HepG2 (cell line): ENCODE measurements around the gene BICRA. TPM values are rescaled to one million over a fixed set of nuclear protein-coding genes. Genes with fewer than 3 reads are reported as not detected.
A peak's percentile ranks its signal among the peaks of the same experiment; 100 is the strongest.

Experiments
- AHR ChIP-seq: IDR thresholded peaks from 2 replicates; pipeline ENCODE4 v1.6.1; 2018; ENCODE audit warnings: missing genetic modification reagents, missing compliant biosample characterization
- HIVEP1 ChIP-seq: sonication (generic); formaldehyde crosslinking; IDR thresholded peaks from 2 replicates; pipeline ENCODE4 v1.4.0; 2020; ENCODE audit warnings: mild to moderate bottlenecking, missing genetic modification reagents
- HNRNPL ChIP-seq: fragments of 200-400 bp; formaldehyde crosslinking; IDR thresholded peaks from 2 replicates; pipeline ENCODE4 v1.6.1; 2017; ENCODE audit warnings: mild to moderate bottlenecking, low read depth, low read length
- IKZF1 ChIP-seq: fragments of 450-650 bp; IDR thresholded peaks from 2 replicates; pipeline ENCODE4 v1.7.1; 2016
- KMT2A ChIP-seq: sonication (generic); formaldehyde crosslinking; IDR thresholded peaks from 2 replicates; pipeline ENCODE4 v1.4.0; 2020; ENCODE audit warnings: missing genetic modification reagents
- MAFF ChIP-seq: IDR thresholded peaks from 2 replicates; pipeline ENCODE4 v1.6.1; 2011; ENCODE audit warnings: low read depth, low read length, improper control_type of control experiment
- MEF2D ChIP-seq: sonication (generic); formaldehyde crosslinking; IDR thresholded peaks from 2 replicates; pipeline ENCODE4 v1.5.1; 2020; ENCODE audit warnings: mild to moderate bottlenecking, missing genetic modification reagents
- NCOA1 ChIP-seq: sonication (generic); formaldehyde crosslinking; IDR thresholded peaks from 2 replicates; pipeline ENCODE4 v1.9.0; 2021; ENCODE audit warnings: missing genetic modification reagents
- NFE2L2 ChIP-seq: fragments of 150-350 bp; IDR thresholded peaks from 2 replicates; pipeline ENCODE4 v1.6.1; 2014; ENCODE audit warnings: low read length
- RAD51 ChIP-seq: fragments of 450-650 bp; IDR thresholded peaks from 2 replicates; pipeline ENCODE4 v1.6.1; 2016; ENCODE audit warnings: borderline replicate concordance
- SALL1 ChIP-seq: sonication (generic); formaldehyde crosslinking; IDR thresholded peaks from 2 replicates; pipeline ENCODE4 v1.8.0; 2022; ENCODE audit warnings: mild to moderate bottlenecking, missing genetic modification reagents
- SOX5 ChIP-seq: IDR thresholded peaks from 2 replicates; pipeline ENCODE4 v1.6.1; 2016; ENCODE audit warnings: borderline replicate concordance
- SRSF1 ChIP-seq: fragments of 200-400 bp; formaldehyde crosslinking; optimal IDR thresholded peaks from 2 replicates; pipeline ENCODE3; 2017; ENCODE audit warnings: mild to moderate bottlenecking, low read depth, low read length, moderate library complexity
- ZBTB20 ChIP-seq: sonication (generic); formaldehyde crosslinking; IDR thresholded peaks from 2 replicates; pipeline ENCODE4 v1.8.1; 2023; ENCODE audit warnings: missing genetic modification reagents, low read depth, mild to moderate bottlenecking, borderline replicate concordance
- ZMYM2 ChIP-seq: sonication (generic); formaldehyde crosslinking; IDR thresholded peaks from 2 replicates; pipeline ENCODE4 v1.8.0; 2022; ENCODE audit warnings: mild to moderate bottlenecking, missing genetic modification reagents
- ZNF382 ChIP-seq: sonication (generic); formaldehyde crosslinking; IDR thresholded peaks from 2 replicates; pipeline ENCODE4 v1.5.0; 2020; ENCODE audit warnings: missing genetic modification reagents, mild to moderate bottlenecking, borderline replicate concordance
- ZNF468 ChIP-seq: sonication (generic); formaldehyde crosslinking; IDR thresholded peaks from 2 replicates; pipeline ENCODE4 v1.8.0; 2022; ENCODE audit warnings: mild to moderate bottlenecking, moderate library complexity, missing genetic modification reagents
- ZNF780A ChIP-seq: sonication (generic); formaldehyde crosslinking; IDR thresholded peaks from 2 replicates; pipeline ENCODE4 v1.8.0; 2022; ENCODE audit warnings: mild to moderate bottlenecking, missing genetic modification reagents, moderate library complexity
- polyA plus RNA-seq, 8 experiments: library from polyadenylated mRNA; depleted of rRNA in 3 of 8; stranded (reverse) in 7 of 8; unstranded in 1 of 8; fragments of >200 nt; fragmentation: Illumina TruSeq in 4 of 8; extraction: Trizol in 4 of 8; gene quantifications; 2 replicates each; pipeline versions ENCODE4 v1.2.1 to v1.2.3, GENCODE V29; 2011 to 2016; ENCODE audit warnings: low read depth in 4 of 8, missing spikeins in 1 of 8, mixed read lengths in 1 of 8; ENCODE audit not compliant: insufficient read depth in 1 of 8
- total RNA-seq, 5 experiments: library from RNA; depleted of rRNA; stranded (reverse); fragments of >200 nt; fragmentation: Illumina TruSeq; extraction: Trizol; gene quantifications; 2 replicates each; pipeline ENCODE4 v1.2.3, GENCODE V29; 2016; ENCODE audit warnings: low read depth in 1 of 5
- TF ChIP-seq, protein P1 (sequence below): sonication (generic); formaldehyde crosslinking; IDR thresholded peaks from 2 replicates; pipeline ENCODE4 v1.9.0; 2021; ENCODE audit warnings: missing genetic modification reagents, borderline replicate concordance
- TF ChIP-seq, protein P2 (sequence below): sonication (generic); formaldehyde crosslinking; IDR thresholded peaks from 2 replicates; pipeline ENCODE4; 2020; ENCODE audit warnings: missing genetic modification reagents, mild to moderate bottlenecking, borderline replicate concordance

BICRA gene
- total and polyA plus RNA-seq, 2 of the 13 experiments (the other 11 are each of a cell fraction or from before 2014, with no cell fraction given), result 0.55 to 0.71 TPM

GRCh38 chr19:47608074-47608918 is 638 bp upstream of the BICRA start (continued):
- TF ChIP-seq, protein P1, sequence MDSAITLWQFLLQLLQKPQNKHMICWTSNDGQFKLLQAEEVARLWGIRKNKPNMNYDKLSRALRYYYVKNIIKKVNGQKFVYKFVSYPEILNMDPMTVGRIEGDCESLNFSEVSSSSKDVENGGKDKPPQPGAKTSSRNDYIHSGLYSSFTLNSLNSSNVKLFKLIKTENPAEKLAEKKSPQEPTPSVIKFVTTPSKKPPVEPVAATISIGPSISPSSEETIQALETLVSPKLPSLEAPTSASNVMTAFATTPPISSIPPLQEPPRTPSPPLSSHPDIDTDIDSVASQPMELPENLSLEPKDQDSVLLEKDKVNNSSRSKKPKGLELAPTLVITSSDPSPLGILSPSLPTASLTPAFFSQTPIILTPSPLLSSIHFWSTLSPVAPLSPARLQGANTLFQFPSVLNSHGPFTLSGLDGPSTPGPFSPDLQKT (CRISPR knock-in tag), result no peak
- TF ChIP-seq ZNF468 (CRISPR knock-in tag) (peak; percentile 11; the same call in 1 of the 2 replicates), IKZF1 (no peak), SALL1 (peak; percentile 40), NFE2L2 (no peak), ZBTB20 (no peak), KMT2A (CRISPR knock-in tag) (peak; percentile 53; the same call in 1 of the 2 replicates), MEF2D (CRISPR knock-in tag) (no peak), NCOA1 (CRISPR knock-in tag) (no peak), HIVEP1 (no peak), RAD51 (no peak), AHR (CRISPR knock-in tag) (no peak), ZMYM2 (CRISPR knock-in tag) (peak; percentile 56; the same call in 1 of the 2 replicates), ZNF382 (CRISPR knock-in tag) (no peak), MAFF (no peak), HNRNPL (no peak), SOX5 (CRISPR knock-in tag) (no peak), ZNF780A (CRISPR knock-in tag) (no peak), SRSF1 (peak; percentile 16)
- TF ChIP-seq, protein P2, sequence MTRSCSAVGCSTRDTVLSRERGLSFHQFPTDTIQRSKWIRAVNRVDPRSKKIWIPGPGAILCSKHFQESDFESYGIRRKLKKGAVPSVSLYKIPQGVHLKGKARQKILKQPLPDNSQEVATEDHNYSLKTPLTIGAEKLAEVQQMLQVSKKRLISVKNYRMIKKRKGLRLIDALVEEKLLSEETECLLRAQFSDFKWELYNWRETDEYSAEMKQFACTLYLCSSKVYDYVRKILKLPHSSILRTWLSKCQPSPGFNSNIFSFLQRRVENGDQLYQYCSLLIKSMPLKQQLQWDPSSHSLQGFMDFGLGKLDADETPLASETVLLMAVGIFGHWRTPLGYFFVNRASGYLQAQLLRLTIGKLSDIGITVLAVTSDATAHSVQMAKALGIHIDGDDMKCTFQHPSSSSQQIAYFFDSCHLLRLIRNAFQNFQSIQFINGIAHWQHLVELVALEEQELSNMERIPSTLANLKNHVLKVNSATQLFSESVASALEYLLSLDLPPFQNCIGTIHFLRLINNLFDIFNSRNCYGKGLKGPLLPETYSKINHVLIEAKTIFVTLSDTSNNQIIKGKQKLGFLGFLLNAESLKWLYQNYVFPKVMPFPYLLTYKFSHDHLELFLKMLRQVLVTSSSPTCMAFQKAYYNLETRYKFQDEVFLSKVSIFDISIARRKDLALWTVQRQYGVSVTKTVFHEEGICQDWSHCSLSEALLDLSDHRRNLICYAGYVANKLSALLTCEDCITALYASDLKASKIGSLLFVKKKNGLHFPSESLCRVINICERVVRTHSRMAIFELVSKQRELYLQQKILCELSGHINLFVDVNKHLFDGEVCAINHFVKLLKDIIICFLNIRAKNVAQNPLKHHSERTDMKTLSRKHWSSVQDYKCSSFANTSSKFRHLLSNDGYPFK (CRISPR knock-in tag), result peak; percentile 78
